ENCODE results near the gene LSM2.
"Not testable (repeated sequence)": the region's sequence is repeated elsewhere in the genome, so short reads cannot be mapped to it uniquely, and the experiment has no call there.

LSM2 gene

GRCh38 chr6:31801031-31801927 lies 5.5 kb downstream of the LSM2 start:
- FAIRE-seq; DNase-seq (ENCODE audit: extremely low spot score, insufficient read length, low read depth): not testable (repeated sequence)

GRCh38 chr6:31799781-31800180 lies 7.0 kb downstream of the LSM2 start:
- FAIRE-seq = no peak

GRCh38 chr6:31797588-31797987 lies 9.2 kb downstream of the LSM2 start:
- DNase-seq (ENCODE audit: extremely low spot score, insufficient read length, low read depth) (no peak), FAIRE-seq (peak; percentile 18)

More at GRCh38 chr6:31799781-31800180, 7.0 kb downstream of the LSM2 start:
- DNase-seq (ENCODE audit: extremely low spot score, insufficient read length, low read depth) = no peak

DNA sequence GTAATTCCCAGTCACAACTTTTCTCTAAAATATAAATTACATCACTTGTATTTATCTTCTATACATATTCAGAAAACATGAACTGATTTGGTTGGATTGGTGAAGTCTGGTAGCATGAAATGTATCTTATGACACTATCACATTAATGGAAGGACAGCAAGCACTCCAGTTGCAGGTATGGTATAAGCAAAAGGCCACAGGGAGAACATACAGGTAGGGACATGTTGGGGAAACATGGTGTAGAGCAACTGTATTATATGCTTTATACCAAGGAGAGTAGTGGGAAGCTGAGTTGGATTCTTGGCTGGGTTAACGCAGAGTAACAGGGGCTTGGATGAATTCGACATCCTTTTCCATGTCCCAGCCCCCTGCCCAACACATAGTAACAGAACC lies 9.8 kb downstream of the LSM2 start:
- FAIRE-seq (no peak), DNase-seq (ENCODE audit: extremely low spot score, insufficient read length, low read depth) (no peak)

DNA sequence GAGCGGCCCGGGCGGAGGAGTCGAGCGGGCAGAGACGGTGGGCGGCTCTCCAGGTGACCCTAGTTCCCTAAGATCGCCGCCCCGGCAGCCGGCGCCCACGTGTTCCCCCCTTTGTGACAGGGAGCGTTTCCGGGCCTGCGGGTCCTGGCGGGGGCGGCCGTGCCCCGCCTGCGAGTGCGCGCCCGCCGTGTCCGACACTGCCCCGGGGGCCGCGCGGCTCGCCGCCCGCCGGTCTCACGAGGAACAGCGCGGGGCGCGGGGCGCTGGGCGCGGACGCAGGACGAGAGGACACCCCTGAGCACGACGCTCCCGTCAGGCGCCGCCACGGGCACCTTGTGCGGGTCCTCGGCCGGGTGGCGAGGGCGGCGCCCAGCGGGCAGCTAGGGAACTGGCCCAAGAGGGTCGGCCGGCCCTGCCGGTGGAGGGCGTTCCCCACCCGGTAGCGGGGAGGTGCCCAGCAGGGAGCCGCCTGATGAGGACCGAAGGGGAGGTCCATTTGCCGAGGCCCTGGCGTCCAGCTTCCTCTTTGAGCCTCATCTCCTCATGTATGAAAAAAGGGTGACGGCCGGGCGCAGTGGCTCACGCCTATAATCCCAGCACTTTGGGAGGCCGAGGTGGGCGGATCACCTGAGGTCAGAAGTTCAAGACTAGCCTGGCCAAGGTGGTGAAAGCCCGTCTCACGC lies 11.0 kb downstream of the LSM2 start, which contains the start of gene VARS1:
TSS of gene VARS1 (minus strand) at position 137 of the 683 bp plus-strand sequence. CDS start 535 bp downstream, outside the sequence.
- DNase-seq (ENCODE audit: extremely low spot score, insufficient read length, low read depth) (peak; percentile 96), FAIRE-seq (peak; percentile 80)

DNA sequence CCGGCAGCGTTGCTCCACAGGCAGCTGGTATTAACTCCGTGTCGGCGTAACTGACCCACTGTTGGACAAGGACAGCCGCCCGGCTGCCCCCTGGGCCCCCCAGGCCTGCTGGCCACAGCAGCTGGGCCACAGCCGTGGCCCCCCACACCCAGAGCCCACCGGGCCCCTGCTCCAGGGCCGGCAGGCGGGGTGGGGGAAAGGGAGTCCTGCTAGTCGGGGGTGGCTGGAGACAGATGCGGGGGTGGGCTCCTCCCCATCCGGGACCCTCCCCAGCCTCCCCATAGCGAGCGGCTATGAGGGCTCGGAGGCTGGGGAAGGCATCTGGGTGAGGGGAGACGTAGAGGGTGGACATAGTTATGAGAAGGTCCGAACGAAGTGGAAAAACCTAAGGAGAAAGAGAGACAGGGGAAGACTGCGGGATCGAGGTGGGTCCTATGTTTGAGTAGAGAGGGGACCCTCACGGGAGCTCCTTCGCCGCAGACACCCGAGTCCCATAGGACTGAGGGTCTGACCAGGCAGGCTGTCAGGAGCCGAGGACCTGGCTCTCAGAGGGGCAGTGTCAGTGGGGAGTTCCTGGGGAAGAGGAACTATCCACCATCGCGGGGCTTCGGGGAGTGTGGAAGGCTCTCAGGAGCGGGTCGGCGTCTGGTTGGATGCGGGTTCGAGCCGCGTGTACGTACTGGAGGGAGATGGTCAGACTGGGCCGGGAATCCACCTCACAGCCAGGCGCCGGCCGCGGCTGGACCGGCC lies 11.7 kb downstream of the LSM2 start:
- FAIRE-seq (no peak), DNase-seq (ENCODE audit: extremely low spot score, insufficient read length, low read depth) (no peak)

GRCh38 chr6:31794294-31794865 lies 12.4 kb downstream of the LSM2 start:
- DNase-seq (ENCODE audit: extremely low spot score, insufficient read length, low read depth) = no peak
- no peak for FAIRE-seq

DNA sequence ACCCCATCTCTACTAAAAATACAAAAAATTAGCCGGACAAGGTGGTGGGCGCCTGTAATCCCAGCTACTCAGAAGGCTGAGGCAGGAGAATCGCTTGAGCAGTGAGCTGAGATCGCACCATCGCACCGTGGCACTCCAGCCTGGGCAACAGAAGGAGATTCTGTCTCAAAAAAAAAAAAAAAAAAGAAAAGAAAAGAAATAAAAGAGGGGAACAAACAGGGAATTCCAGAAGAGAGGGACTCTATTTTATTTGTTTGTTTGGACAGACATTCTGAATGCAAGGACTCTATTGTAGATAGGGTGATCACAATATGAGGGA lies 12.9 kb downstream of the LSM2 start:
- not testable (repeated sequence) for DNase-seq (ENCODE audit: extremely low spot score, insufficient read length, low read depth); FAIRE-seq

GRCh38 chr6:31792761-31793171 lies 14.0 kb downstream of the LSM2 start:
- FAIRE-seq = no peak
- DNase-seq (ENCODE audit: extremely low spot score, insufficient read length, low read depth) = no peak

- DNase-seq (ENCODE audit: extremely low spot score, insufficient read length, low read depth) (no peak), FAIRE-seq (no peak)
These were observed 14.7 kb downstream of the LSM2 start for GRCh38 chr6:31792090-31792374.

DNA sequence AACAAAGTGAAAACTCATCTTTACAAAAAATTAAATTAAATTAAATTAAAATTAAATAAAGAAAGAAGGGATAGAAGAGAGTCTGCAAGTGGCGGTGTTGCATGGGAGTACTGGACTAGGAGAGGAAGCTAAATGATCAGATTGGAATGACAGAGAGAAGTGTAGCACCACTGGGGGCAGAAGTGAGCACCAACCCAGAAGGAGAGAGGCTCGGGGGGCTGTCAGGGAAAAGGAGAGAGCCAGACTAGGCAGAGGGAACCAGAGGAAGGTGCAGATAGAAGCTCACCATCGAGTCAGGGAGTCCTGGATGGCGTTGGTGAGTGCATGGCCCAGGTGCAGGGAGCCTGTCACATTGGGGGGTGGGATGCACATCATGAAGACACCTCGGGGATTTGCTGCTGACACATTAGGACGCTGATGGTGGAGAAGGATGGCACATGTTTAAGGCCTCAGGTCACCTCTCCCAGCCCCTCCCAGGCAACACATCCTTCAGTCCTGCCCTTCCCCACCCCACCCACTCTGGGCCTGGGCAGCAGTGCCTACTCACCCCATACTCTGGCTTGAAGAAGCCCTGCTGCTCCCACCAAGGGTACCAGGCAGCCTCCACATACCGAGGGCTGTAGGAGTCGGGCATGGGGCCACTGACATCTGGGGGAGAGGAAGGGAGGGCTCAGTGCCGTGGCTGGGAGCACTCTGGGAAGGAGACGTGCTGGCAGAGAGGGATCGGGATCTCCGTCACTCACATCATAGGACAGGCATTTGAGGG lies 15.3 kb downstream of the LSM2 start:
- FAIRE-seq = peak; percentile 24
- no peak for DNase-seq (ENCODE audit: extremely low spot score, insufficient read length, low read depth)

- no peak for FAIRE-seq
These were observed 21.3 kb downstream of the LSM2 start for GRCh38 chr6:31785475-31785874.

GRCh38 chr6:31784098-31784925 lies 22.5 kb downstream of the LSM2 start:
- no peak for FAIRE-seq
- DNase-seq (ENCODE audit: extremely low spot score, insufficient read length, low read depth) = no peak

More at GRCh38 chr6:31785475-31785874, 21.3 kb downstream of the LSM2 start:
- no peak for DNase-seq (ENCODE audit: extremely low spot score, insufficient read length, low read depth)

GRCh38 chr6:31782126-31782855 lies 24.5 kb downstream of the LSM2 start:
- FAIRE-seq (no peak), DNase-seq (ENCODE audit: extremely low spot score, insufficient read length, low read depth) (no peak)

DNA sequence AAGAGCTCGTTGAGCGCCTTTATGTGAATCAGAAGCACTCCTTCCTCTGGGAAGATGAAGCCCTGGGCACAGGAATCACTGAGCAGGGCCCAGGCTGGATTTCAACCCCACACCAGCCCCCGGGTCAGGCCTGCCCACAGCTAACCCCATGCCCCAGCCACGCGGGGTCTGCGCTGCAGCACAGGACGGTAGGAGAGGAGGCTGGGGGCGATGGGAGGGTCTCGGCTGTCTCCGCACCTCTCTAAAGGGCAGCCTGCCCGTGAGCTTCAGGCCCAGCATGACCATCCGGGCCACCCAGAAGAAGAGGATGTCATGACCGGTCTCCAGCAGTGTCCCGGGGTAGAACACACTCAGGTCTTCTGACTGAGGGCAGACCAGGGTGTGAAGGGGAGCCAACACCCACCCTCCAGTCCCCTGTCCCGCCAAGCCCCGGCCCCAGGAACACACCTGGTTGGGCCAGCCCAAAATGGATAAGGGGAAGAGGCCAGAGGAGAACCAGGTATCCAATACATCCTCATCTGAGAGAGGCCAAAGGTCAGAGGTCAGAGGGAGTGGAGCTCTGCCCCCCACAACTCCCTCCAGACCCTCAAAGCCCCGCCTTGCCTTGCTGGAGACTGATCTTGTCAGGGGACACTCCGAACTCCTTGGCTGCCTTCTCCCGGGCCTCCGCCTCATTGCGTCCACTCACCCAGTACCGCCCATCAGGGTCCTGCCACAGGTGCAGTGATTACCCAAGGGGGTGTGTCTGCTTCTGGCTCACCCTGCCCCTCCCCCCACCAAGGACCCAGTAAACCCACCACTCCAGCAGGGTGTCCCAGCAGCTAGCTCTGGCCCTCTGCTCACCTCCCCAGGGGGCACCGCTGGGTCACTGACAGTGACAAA lies 25.3 kb downstream of the LSM2 start:
- DNase-seq (ENCODE audit: extremely low spot score, insufficient read length, low read depth) = no peak

DNA sequence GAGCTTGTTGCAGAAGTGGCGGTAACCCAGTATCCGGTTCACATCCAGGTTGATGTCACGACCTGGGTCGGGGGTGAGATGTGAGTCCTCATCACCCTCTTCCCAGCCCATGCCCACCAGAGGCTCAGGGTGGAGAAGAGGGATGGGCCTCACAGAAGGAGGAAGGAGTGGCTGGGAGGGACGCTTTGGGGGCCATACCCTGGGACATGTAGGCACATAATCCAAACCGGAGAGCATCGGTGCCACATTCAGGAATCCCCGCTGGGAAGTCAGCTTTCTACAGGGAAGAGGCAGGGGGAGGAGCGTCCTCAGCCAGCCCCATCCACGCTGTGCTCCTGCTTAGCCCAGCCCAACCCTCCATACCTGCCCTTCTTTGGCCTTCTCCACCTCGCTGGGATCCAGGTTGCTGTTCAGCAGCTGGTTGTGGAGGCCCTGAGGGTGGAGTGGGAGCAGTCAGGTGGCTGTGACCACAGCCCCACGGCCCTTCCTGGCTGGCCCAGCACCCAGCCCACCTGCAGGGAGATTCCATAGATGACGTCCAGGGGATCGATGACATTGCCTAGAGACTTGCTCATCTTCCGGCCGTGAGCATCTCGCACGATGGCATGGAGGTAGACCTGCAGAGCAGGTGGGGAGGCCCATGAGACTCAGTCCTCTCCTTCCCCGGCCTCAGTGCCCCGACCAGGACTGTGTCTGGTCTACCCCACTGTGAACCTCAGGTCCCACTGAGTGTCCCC lies 26.1 kb downstream of the LSM2 start:
- FAIRE-seq (no peak), DNase-seq (ENCODE audit: extremely low spot score, insufficient read length, low read depth) (no peak)

More for the DNA sequence above, 25.3 kb downstream of the LSM2 start:
- FAIRE-seq = no peak

DNA sequence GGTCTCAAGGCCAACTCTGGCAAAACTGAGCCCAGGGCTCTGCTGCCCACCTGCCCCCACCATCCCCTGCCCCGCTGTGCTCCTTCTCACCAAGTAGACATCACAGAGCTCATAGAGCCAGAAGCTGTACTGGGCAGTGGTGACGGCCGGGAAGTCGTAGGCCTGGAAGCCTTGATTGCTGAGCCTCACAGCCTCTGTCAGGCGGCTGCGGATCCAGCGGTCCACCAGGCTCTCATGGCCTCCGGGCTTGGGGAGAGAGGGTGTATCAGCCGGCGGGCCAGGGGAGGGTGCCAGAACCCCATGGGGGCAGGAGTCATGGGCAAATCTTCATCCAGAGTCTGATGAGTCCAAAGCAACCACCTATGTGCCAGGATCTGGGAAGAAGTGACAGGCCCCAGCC lies 26.9 kb downstream of the LSM2 start:
- DNase-seq (ENCODE audit: extremely low spot score, insufficient read length, low read depth) = no peak
- FAIRE-seq = no peak

Measured in GM18507 (cell line).